ENCODE measurements around the gene EDIL3.

EDIL3 gene

DNA sequence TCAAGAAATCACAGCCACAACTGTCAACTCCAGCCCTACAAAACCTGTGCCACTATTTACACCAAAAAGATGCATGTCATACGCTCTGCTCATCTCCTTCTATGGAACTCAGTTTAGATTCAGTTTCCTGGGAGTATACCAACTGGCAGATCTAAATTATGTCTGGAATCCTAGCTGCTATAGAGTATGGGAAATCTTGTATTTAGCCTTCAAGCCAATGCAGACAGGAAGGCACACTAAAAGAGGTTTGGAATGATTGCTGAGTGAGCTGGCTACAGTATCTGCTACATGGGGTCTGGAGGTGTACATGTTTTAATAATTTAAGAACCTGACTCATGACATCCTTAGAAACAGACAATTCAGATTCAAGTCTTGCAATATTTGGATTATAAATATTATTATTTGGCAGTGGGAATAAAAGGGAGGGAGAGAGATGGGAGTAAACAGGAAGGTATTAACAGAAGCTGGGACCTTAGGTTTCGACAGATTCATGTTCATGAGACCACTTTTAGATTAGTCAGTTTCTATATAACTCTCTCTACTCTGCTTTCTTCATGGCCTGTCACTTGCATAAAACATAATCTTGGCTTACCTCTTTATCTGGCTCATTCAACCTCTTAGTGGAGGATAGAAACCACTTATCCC lies 485.2 kb downstream of the EDIL3 start:
- no CpG with 5 or more reads among the region's 2 CpGs for WGBS (ENCODE audit: insufficient coverage, insufficient read length)
- H3K27ac ChIP-seq (ENCODE audit: low read length): no peak overlapping the region
- H3K4me1 ChIP-seq (ENCODE audit: control insufficient read depth, insufficient read depth, low read length): no peaks in the 10 kb centered on the region
- H3K27me3 ChIP-seq (ENCODE audit: control insufficient read depth, insufficient read depth, low read length): no peaks in the 10 kb centered on the region
- H3K36me3 ChIP-seq (ENCODE audit: control insufficient read depth, insufficient read depth, low read length): no peaks in the 10 kb centered on the region
- H3K9me3 ChIP-seq (ENCODE audit: control insufficient read depth, insufficient read depth, low read length): no peaks in the 10 kb centered on the region
- H3K4me3 ChIP-seq (ENCODE audit: low read length): no peak overlapping the region
- no peak for DNase-seq (ENCODE audit: low read depth, low spot score)

DNA sequence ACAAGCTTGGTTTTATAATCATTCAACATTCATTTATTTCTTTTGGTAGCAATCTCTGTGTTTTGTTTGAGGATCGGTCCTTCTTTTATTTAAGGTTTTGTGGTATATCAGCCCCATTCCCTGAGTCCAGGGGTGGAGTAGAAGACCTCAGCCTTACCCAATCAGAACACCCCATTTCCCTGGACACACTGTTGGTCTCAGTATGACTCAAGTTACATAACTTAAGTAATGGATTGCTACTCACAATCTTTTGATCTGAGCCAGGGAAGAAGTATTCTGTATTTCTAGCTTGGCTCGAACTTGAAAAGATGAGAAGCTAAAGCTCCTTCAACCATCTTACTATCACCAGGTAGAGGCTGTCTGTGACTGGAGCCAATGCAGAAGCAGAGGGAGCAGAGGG lies 488.8 kb downstream of the EDIL3 start:
- Histone ChIP-seq H3K27me3 (ENCODE audit: control insufficient read depth, insufficient read depth, low read length) (no peaks in the 10 kb centered on the region), H3K36me3 (ENCODE audit: control insufficient read depth, insufficient read depth, low read length) (no peaks in the 10 kb centered on the region), H3K9me3 (ENCODE audit: control insufficient read depth, insufficient read depth, low read length) (no peaks in the 10 kb centered on the region), H3K4me1 (ENCODE audit: control insufficient read depth, insufficient read depth, low read length) (no peaks in the 10 kb centered on the region), H3K27ac (ENCODE audit: low read length) (no peak overlapping the region), H3K4me3 (ENCODE audit: low read length) (no peak overlapping the region)
- DNase-seq (ENCODE audit: low read depth, low spot score): no peak
- WGBS (ENCODE audit: insufficient coverage, insufficient read length): no CpG with 5 or more reads among the region's 2 CpGs

DNA sequence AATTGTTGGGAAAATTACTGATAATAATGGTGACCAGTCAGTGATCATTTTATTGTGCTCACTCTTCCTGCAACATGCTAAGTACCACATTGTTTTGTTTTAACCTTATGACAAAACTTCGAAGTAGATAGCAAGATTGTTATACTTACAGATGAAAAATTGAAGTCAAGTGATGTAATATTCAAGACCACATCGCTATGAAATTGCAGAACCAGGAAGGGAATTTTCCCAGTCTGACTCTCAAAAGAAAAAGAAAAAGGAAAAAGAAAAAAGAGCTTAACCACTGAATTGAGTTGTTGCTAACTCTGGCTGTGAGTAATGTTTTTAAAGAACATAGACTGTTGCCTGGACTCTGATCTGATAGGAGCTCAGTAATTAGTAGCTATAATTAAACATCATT lies 493.4 kb downstream of the EDIL3 start:
- Histone ChIP-seq H3K4me3 (ENCODE audit: low read length) (no peak overlapping the region), H3K4me1 (ENCODE audit: control insufficient read depth, insufficient read depth, low read length) (no peaks in the 10 kb centered on the region; the same call in 1 of the 2 replicates), H3K9me3 (ENCODE audit: control insufficient read depth, insufficient read depth, low read length) (no peaks in the 10 kb centered on the region), H3K27me3 (ENCODE audit: control insufficient read depth, insufficient read depth, low read length) (no peaks in the 10 kb centered on the region), H3K36me3 (ENCODE audit: control insufficient read depth, insufficient read depth, low read length) (no peaks in the 10 kb centered on the region), H3K27ac (ENCODE audit: low read length) (no peak overlapping the region)
- no CpG with 5 or more reads among the region's 2 CpGs for WGBS (ENCODE audit: insufficient coverage, insufficient read length)
- no peak for DNase-seq (ENCODE audit: low read depth, low spot score)

Measured in iPS DF 6.9 (cell line).